GM21423 (cell line): Measurements from ENCODE around the gene LFNG.
A peak's percentile ranks its signal among the peaks of the same experiment; 100 is the strongest.
"Not testable (repeated sequence)": the region's sequence is repeated elsewhere in the genome, so short reads cannot be mapped to it uniquely, and the experiment has no call there.

ENCODE experiments used
- ATAC-seq: cut with Tn5 transposase; IDR thresholded peaks from one replicate; pipeline ENCODE4 v1.9.1; 2021; ENCODE audit warnings: mild to moderate bottlenecking, moderate library complexity; ENCODE audit not compliant: unreplicated experiment

The LFNG gene

DNA sequence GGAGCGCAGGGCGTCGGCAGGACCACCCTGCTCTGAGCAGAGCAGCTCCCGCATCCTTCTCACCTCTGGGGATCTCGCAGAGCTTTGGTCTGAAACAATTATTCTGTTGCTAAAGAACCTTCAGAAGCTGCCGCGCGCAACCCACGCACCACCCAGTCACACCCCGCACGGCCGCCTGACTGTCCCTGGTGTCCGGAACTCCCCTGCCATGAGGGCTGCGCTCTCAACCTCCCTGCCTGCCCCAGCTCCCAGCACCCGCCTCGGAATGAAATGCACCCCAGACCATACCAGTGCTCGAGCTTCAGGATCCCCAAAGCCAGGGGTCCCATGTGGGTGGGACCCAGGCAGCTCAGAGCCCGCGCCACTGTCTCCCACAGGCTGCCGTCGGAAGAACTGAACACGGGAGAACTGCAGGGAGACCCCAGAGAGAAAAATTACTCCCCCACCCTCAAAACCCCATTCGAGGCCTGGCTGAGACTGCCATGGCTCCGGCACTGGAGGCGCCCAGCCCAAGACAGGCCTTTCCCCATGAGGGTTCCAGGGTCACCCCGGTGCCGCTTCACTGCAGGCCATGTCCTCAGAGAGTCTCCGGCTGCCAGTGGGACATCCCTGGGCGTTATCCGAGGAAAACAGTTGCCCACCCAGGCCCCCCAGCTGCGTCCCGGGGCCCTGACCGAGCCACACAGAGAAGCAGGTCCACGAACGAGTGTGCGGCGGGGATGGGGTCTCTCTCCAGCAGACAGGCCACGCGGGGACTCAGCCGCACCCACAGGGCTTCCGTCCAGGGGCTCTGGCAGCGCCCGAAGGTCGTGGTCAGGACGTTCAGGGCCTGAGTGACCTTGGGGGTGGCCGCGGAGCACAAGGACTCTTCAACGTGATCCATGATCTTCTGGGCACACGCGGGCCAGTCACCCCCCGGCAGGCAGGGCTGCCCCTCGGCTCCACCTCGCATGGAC, 23.6 kb downstream of the LFNG start:
- no peak for ATAC-seq

DNA sequence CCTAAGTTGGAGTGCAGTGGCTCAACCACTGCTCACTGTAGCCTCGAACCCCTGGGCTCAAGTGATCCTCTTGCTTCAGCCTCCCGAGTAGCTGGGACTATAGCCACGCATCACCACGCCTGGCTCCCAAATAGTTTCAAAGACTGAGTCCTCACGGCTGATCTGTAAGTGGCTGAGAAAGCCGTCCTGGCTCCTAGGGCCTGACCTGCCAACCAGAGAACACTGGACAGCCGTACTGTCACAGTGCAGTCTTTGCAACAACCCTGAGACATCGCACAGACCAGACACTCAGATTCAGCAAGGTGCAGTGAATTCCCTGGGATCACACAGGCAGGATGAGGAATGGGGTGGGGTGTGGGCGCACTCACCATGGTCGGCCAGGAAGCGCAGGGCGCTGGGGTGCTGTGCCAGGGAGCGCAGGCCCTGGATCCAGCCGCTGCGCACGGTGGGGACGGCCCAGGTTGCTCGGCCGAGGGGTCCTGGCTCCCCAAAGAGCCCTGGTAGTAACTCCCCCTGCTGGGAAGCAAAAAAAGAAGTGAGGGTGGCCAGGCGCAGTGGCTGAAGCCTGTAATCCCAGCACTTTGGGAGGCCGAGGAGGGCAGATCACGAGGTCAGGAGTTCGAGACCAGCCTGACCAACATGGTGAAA, 25.1 kb downstream of the LFNG start:
- no peak for ATAC-seq

GRCh38 chr7:2545746-2546425, 26.3 kb downstream of the LFNG start:
- ATAC-seq, result no peak

- ATAC-seq, result no peak
Measured at GRCh38 chr7:2546776-2547586, 27.4 kb downstream of the LFNG start.

DNA sequence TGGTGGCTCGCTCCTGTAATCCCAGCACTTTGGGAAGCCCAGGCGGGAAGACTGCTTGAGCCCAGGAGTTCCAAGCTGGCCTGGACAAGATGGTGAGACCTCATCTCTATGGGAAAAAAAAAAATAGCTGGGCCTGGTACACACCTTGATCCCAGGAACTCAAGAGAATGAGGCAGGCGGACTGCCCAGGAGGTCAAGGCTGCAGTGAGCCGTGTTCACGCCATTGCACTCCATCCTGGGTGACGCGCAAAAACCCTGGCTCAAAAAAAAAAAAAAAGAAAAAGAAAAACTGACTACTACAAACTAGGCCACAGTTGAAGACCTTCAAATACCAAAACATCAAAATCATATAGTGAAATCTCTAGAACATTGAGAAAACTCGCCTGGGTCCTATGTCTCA, 31.8 kb downstream of the LFNG start:
- no peak for ATAC-seq

- ATAC-seq, result no peak
Measured at GRCh38 chr7:2553108-2553507, 33.5 kb downstream of the LFNG start.

GRCh38 chr7:2553831-2554581, 34.4 kb downstream of the LFNG start:
- no peak for ATAC-seq

- no peak for ATAC-seq
Measured at GRCh38 chr7:2554661-2555111, 35.1 kb downstream of the LFNG start.

DNA sequence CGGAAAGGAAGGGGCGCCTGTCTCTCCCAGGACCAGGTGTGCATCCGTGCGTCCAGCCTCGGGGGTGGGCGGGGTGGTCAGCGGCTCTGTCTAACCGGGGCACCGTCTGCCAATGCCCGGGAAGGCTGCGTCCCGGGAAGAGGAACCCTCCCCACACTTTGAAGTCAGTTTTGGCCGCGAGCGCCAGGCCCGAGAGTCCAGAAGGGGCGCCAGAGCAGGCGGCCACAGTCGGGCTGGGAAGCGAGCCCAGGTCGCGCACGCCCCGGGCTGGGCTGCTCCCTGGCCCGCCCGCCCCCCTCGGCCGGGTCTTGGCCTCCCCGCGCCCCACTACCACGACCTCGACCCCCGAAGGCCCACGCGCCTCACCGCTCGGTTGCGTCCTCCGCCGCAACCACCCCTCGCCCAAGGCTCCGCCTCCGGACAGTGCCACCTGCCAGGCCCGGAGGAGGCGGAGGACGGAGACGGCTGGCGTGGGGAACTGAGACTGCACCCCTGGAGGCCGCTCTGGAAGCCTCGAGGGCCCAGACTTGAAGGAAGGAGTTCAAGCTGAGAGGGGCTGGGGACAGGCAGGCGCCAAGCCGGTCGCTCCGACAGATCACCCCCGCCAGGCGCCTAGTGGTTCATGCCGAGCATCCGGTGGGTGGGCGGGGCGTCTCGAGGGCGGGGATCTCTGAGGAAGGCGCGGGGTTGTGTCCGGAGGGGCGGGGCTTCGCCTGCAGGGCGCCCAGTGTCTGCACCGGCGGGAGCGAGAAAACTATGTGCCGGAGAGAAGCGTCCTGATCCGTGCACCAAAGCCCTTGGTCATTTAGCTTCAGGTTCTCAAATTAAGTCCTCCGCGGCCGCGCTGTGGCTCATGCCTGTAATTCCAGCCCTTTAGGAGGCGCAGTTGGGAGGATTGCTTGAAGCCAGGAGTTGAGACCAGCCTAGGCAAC, 35.8 kb downstream of the LFNG start, which contains the start of gene BRAT1:
Gene BRAT1 (minus strand): TSS at position 404 of the 932 bp plus-strand sequence. CDS start 1,093 bp downstream, outside the sequence.
- ATAC-seq, result peak; percentile 74

DNA sequence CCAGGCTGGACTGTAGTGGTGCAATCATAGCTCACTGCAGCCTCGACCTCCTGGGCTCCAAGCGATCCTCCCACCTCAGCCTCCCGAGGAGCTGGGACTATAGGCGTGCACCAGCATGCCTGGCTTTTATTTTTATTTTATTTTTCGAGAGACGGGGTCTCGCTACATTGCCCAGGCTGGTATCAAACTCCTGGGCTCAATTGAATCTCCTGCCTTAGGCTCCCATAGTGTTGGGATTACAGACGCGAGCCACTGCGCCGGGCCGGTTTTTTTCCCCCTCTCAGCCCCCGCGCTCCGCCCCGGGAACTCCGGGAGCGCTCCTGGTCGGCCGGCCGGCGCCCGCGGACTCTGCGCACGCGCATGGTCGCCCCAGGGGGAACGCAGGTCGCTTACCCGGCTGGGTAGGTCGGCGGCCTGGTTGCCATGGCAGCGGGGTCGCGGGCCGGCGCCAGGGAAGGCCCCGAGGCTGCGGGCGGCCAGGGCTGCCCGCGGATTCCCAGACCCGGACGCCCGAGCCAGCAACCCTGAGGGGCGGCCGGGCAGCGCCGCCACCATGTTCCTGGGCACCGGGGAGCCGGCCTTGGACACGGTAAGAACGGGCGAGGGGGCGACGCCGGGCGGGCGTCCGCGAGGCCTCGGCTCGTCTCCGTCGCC, 39.2 kb downstream of the LFNG start, which contains the start of gene IQCE:
Gene IQCE (plus strand): TSS at position 351 of the 654 bp plus-strand sequence. CDS start 203 bp downstream, at position 554.
- peak; percentile 56 for ATAC-seq

DNA sequence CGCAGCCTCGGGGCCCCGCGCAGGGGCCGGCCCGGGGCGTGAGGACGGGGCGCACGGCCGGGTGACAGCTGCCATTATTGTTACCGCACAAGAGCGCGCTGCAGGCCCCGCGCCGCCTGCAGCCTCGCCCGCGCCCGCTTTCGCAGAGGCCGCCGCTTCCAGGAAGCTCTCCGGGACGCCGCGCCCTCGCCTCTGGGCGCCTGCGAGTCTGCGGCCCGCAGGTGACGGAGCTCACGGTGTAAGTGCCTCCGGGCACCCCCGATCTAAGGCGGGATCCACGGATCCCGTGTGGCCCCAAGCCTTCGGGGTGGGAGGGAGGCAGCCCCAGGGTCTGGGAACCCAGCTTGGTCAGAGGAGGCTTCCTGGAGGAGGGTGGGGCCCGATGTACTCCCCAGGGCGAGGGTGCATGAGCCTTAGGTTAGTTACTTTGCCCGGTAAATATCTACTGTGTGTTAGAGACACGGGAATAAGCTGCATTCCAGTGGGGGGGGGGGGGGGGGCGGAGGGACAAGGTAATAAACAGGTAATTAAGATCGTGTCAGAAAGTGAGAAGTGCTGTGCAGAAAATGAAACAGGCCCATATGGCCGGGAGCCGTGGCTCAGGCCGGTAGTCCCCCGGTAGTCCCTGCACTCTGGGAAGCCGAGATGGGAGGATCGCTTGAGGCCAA, 39.8 kb downstream of the LFNG start:
- ATAC-seq, result peak; percentile 0

GRCh38 chr7:2563955-2564354, 44.4 kb downstream of the LFNG start:
- ATAC-seq, result not testable (repeated sequence)

DNA sequence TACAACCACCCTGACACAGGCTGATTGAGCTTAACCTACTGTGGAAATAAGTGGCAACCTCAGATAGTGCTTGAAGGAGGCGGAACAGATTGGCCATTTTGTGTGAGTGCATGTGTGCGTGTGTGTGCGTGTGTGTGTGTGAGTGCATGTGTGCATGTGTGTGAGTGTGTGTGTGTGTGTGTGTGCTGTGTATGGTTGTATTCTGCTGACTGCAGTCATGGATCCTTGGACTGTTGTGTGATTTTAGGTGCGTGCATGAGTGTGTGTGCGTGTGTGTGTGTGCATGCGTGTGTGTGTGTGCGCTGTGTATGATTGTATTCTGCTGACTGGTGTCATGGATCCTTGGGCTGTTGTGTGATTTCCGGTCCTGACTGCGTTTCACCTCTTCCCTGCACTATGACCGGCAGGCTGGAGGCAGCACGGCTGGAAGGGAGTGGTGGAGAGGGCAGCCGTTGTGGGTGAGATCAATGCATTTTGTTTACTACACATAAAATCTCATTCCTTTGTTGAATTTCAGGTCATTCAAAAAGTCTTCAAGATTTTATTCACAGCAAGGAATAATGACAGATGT, 45.5 kb downstream of the LFNG start:
- no peak for ATAC-seq

- ATAC-seq, result no peak
Measured at GRCh38 chr7:2566348-2566889, 46.8 kb downstream of the LFNG start.

GRCh38 chr7:2566890-2567678, 47.5 kb downstream of the LFNG start:
- ATAC-seq, result no peak

DNA sequence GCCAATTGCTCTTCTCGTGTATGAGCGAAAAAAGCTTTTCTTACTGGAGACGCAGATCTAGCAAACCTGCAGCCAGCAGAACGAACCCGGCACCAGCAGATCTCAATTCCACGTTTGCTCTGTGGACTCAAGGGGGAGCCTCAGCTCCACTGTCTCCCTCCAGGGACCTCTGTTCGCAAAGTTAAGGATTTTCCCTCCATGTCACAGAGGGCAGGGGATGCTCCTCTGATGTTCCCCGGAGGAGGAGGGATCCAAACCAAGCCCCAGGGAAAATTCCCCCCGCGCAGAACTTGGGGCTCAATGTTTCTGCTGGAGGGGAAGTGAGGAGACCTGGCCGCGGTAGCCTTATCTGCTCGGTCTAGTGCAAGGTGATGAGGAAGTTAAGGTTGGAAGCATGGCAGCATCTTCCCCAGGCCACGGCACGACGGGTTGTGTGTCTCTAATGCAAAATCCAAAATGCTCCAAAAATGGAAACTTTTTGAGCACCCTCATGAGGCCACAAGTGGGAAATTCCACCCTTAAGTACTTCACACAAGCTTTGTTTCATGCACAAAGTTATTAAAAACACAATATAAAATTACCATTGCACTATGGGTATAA, 48.2 kb downstream of the LFNG start:
- no peak for ATAC-seq
